LHCN-M2 (cell line): ENCODE measurements around the gene NUP62CL. TPM values are rescaled to one million over a fixed set of nuclear protein-coding genes. Genes with fewer than 3 reads are reported as not detected.

Experiments used
- DNase-seq: peaks from one replicate; pipeline ENCODE4 v3.0.0-alpha.2; 2012; ENCODE audit warnings: low read depth
- total RNA-seq: library from RNA; depleted of rRNA; stranded (reverse); fragments of >200 nt; gene quantifications from 2 replicates; pipeline ENCODE4 v1.2.3, GENCODE V29; 2014; rRNA removed

The NUP62CL gene
- total RNA-seq, 1 experiment from 2014 or later, result not detected

GRCh38 chrX:107153005-107153404 is 53.2 kb downstream of the NUP62CL start:
- DNase-seq, result no peak

- DNase-seq, result peak; percentile 30
Measured at GRCh38 chrX:107146670-107147069, 59.6 kb downstream of the NUP62CL start.

- no peak for DNase-seq
Measured at GRCh38 chrX:107135965-107136307, 70.3 kb downstream of the NUP62CL start.

GRCh38 chrX:107135049-107135964 is 70.9 kb downstream of the NUP62CL start:
- DNase-seq, result peak; percentile 30

- DNase-seq, result no peak
Measured at GRCh38 chrX:107123750-107124149, 82.5 kb downstream of the NUP62CL start.

GRCh38 chrX:107119283-107119682 is 87.0 kb downstream of the NUP62CL start:
- no peak for DNase-seq

GRCh38 chrX:107118322-107119147 is 87.7 kb downstream of the NUP62CL start, which contains the start of gene RBM41:
RBM41 (minus strand) TSS chrX:107118822; CDS start chrX:107118773, 49 bp downstream.
- DNase-seq, result peak; percentile 70

GRCh38 chrX:107117993-107118321 is 88.3 kb downstream of the NUP62CL start:
- DNase-seq, result no peak

GRCh38 chrX:107107459-107107858 is 98.8 kb downstream of the NUP62CL start:
- DNase-seq, result peak; percentile 0

- DNase-seq, result peak; percentile 0
Measured at GRCh38 chrX:107102980-107103379, 103.3 kb downstream of the NUP62CL start.

GRCh38 chrX:107076158-107076557 is 130.1 kb downstream of the NUP62CL start:
- no peak for DNase-seq

Other genes starting within 250 kb of the NUP62CL start
- gene MORC4, start 206.2 kb downstream of the NUP62CL start, total RNA-seq, result 25.5 and 31.6 TPM in 2 replicates
- gene RBM41, start 87.6 kb downstream of the NUP62CL start, total RNA-seq, result 9.4 and 9.9 TPM in 2 replicates
- gene DNAAF6, start 178 bp upstream of the NUP62CL start, total RNA-seq, result not detected in 2 replicates
- under 0.01 TPM in 2 replicates for gene FRMPD3, start 243.2 kb upstream of the NUP62CL start, total RNA-seq